OCI-LY7 (cell line): ENCODE results near the gene GLYATL1B. TPM values are rescaled to one million over a fixed set of nuclear protein-coding genes. Genes with fewer than 3 reads are reported as not detected.
A peak's percentile ranks its signal among the peaks of the same experiment; 100 is the strongest.
"Not testable (repeated sequence)": the region's sequence is repeated elsewhere in the genome, so short reads cannot be mapped to it uniquely, and the experiment has no call there.

Experiments
- BruUV-seq: library from RNA; stranded (reverse); fragments of 400-500 nt; replicated peaks from 2 replicates; lab custom pipeline; 2021; lab: Mats Ljungman, UMichigan
- CTCF ChIA-PET: fragments of 300-600 bp; sonication (Branson Sonifier 250); formaldehyde crosslinking; loops from one replicate; lab custom pipeline; 2022; ENCODE audit warnings: antibody characterized with exemption; ENCODE audit not compliant: unreplicated experiment; lab: Charles Lee
- POLR2A ChIA-PET: fragments of 300-600 bp; sonication (Branson Sonifier 250); formaldehyde crosslinking; loops from one replicate; lab custom pipeline; 2022; ENCODE audit warnings: antibody characterized with exemption; lab: Charles Lee
- DNase-seq: peaks from one replicate; pipeline ENCODE4 v3.0.0-alpha.2; 2015; ENCODE audit warnings: low spot score
- H2AFZ ChIP-seq: fragments of 200-600 bp; sonication (generic), shearing (Covaris generic); 2 replicates; pipeline ENCODE4 v1.6.1; 2014; ENCODE audit warnings: mild to moderate bottlenecking, antibody characterized with exemption, low read length, moderate library complexity
- H3K27ac ChIP-seq: fragments of 200-600 bp; sonication (generic); 2 replicates; pipeline ENCODE4 v1.5.1; 2014; ENCODE audit warnings: mixed run types, low read depth, mild to moderate bottlenecking, moderate library complexity, low read length, inconsistent platforms; ENCODE audit not compliant: poor library complexity, severe bottlenecking
- H3K36me3 ChIP-seq: fragments of 200-600 bp; sonication (generic); 2 replicates; pipeline ENCODE4 v1.6.1; 2014; ENCODE audit warnings: mild to moderate bottlenecking, antibody characterized with exemption, low read length, moderate library complexity, mixed read lengths; ENCODE audit not compliant: insufficient read depth
- H3K4me1 ChIP-seq: fragments of 200-600 bp; sonication (generic); 2 replicates; pipeline ENCODE4 v1.5.1; 2014; ENCODE audit warnings: mild to moderate bottlenecking, low read length; ENCODE audit not compliant: insufficient read depth, poor library complexity, severe bottlenecking
- H3K4me2 ChIP-seq: fragments of 200-600 bp; sonication (generic); 2 replicates; pipeline ENCODE4 v1.6.1; 2014; ENCODE audit warnings: mild to moderate bottlenecking, low read length
- H3K4me3 ChIP-seq: fragments of 200-600 bp; sonication (generic); 2 replicates; pipeline ENCODE4 v1.5.1; 2014; ENCODE audit warnings: mild to moderate bottlenecking, low read depth, low read length; ENCODE audit not compliant: poor library complexity, severe bottlenecking
- H3K79me2 ChIP-seq: fragments of 200-600 bp; sonication (generic); 2 replicates; pipeline ENCODE4 v1.6.1; 2016; ENCODE audit warnings: low read depth, mild to moderate bottlenecking, low read length, moderate library complexity, mixed read lengths; ENCODE audit not compliant: insufficient read depth
- H3K9me2 ChIP-seq: fragments of 200-600 bp; sonication (generic); 2 replicates; pipeline ENCODE4 v1.6.1; 2016; ENCODE audit warnings: mild to moderate bottlenecking, low read length, mixed read lengths; ENCODE audit not compliant: insufficient read depth
- H3K9me3 ChIP-seq: fragments of 200-600 bp; sonication (generic); 2 replicates; pipeline ENCODE4 v1.6.1; 2014; ENCODE audit warnings: mild to moderate bottlenecking, mixed run types, low read length, mixed read lengths
- H4K20me1 ChIP-seq: fragments of 200-600 bp; sonication (generic); 2 replicates; pipeline ENCODE4 v1.6.1; 2014; ENCODE audit warnings: mild to moderate bottlenecking, antibody characterized with exemption, low read length, moderate library complexity, mixed read lengths; ENCODE audit not compliant: insufficient read depth
- EZH2phosphoT487 ChIP-seq: fragments of 200-600 bp; sonication (generic); IDR thresholded peaks from 2 replicates; pipeline ENCODE4 v1.6.1; 2018; ENCODE audit warnings: low read depth, borderline replicate concordance, mild to moderate bottlenecking, mixed run types, antibody characterized with exemption, low read length, moderate library complexity, mixed read lengths
- intact Hi-C: fragments of 100-400 bp; cut with micrococcal nuclease; formaldehyde crosslinking; loops from one replicate; pipeline ENCODE4 v1.10.0; 2022; ENCODE audit not compliant: unreplicated experiment
- total RNA-seq, 2 experiments: library from RNA; depleted of rRNA in 1 of 2; stranded (reverse); fragments of >200 nt in 1 of 2; shearing (Covaris generic) in 1 of 2; gene quantifications; 2 replicates each; pipeline ENCODE4 v1.2.3, GENCODE V29; 2014 to 2022
- TF ChIP-seq, protein P1 (sequence below): fragments of 200-600 bp; sonication (generic); conservative IDR thresholded peaks from 2 replicates; pipeline ENCODE4 v1.5.1; 2014; ENCODE audit warnings: mild to moderate bottlenecking, antibody characterized with exemption, low read length, moderate library complexity, mixed read lengths

Gene GLYATL1B
- total RNA-seq, 2 experiments from 2014 or later = not detected

DNA sequence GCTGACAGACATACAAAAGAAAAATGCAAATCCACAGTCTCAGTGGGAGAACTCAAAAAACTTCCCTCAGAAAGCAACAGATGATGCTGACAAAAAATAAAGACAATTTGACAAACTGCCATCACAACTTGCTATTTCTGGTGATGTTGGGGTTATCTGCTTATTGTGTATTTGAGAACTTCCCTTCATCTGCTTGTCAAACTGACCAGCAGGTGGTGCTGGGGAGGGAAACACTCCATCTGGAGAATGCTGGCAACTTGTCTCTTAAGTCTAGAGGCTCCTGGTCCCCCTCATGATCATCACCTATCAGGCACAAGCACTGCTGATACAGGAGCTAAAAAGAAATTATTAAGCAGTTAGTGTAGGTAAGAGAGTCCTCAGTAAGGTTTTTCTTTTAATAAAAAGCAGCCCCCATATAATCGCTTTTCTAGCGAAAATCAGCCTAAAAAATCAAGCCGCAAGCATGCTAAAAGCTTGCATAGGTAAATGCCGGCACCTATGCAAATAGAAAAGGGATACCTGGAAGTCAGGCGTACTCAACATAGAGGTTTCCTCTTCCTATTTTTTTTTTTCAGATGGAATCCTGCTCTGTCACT, 11.1 kb downstream of the GLYATL1B start:
- BruUV-seq = no TSS peak
- Histone ChIP-seq H3K36me3 (peaks cover 34% of the 10 kb centered on the region), H3K79me2 (peaks cover 42% of the 10 kb centered on the region; the same call in 1 of the 2 replicates), H2AFZ (peak overlapping the region; percentile 41; the same call in 1 of the 2 replicates), H3K4me3 (peak overlapping the region; percentile 71), H4K20me1 (no peaks in the 10 kb centered on the region), H3K9me2 (no peaks in the 10 kb centered on the region), H3K27ac (peak overlapping the region; percentile 87), H3K4me1 (peaks cover 93% of the 10 kb centered on the region), H3K4me2 (peak overlapping the region; percentile 99), H3K9me3 (no peaks in the 10 kb centered on the region)
- POLR2A ChIA-PET = interaction anchor here (0.8 to 2.9 kb wide), 6 partner anchors 10 to 59 kb away, joined by 3 to 12 read pairs (median 4); partner anchors contain the start of gene FAM111B
- intact Hi-C loops = loop anchor here (1.0 to 10.0 kb wide), 2 partner anchors 39 to 1582 kb away; partner anchors contain the start of gene SLC43A1
- no peak for TF ChIP-seq EZH2phosphoT487
- TF ChIP-seq, protein P1, sequence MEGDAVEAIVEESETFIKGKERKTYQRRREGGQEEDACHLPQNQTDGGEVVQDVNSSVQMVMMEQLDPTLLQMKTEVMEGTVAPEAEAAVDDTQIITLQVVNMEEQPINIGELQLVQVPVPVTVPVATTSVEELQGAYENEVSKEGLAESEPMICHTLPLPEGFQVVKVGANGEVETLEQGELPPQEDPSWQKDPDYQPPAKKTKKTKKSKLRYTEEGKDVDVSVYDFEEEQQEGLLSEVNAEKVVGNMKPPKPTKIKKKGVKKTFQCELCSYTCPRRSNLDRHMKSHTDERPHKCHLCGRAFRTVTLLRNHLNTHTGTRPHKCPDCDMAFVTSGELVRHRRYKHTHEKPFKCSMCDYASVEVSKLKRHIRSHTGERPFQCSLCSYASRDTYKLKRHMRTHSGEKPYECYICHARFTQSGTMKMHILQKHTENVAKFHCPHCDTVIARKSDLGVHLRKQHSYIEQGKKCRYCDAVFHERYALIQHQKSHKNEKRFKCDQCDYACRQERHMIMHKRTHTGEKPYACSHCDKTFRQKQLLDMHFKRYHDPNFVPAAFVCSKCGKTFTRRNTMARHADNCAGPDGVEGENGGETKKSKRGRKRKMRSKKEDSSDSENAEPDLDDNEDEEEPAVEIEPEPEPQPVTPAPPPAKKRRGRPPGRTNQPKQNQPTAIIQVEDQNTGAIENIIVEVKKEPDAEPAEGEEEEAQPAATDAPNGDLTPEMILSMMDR = peak; percentile 83
- peak; percentile 80 for DNase-seq
- CTCF ChIA-PET = interaction anchor here (0.9 to 1.0 kb wide), 3 partner anchors 9 to 516 kb away, joined by 3 read pairs; no protein-coding TSS in a partner anchor

DNA sequence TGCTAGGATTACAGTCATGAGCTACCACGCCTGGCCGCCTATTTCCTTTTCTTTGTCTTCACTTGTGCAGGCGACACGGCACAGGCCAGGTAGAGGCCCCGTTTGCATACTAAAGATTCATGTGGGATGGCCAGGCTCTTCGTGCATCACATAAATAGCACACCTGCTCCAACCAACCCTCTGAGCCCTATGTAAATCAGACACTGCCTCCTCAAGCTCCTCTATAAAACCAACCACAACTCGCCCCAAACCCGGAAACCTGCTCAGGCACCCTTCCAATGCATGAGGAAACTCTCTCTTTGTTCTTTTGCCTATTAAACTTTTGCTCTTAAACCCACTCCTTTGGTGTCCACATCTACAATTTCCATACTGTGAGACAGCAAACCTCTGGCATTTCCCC, 11.8 kb downstream of the GLYATL1B start:
- POLR2A ChIA-PET = interaction anchor here (0.8 to 2.9 kb wide), 6 partner anchors 9 to 58 kb away, joined by 3 to 12 read pairs (median 4); partner anchors contain the start of gene FAM111B
- Histone ChIP-seq H3K36me3 (peaks cover 27% of the 10 kb centered on the region), H3K4me3 (peak overlapping the region; percentile 71), H3K4me2 (peak overlapping the region; percentile 99), H3K4me1 (peaks cover 90% of the 10 kb centered on the region), H3K27ac (peak overlapping the region; percentile 87), H3K79me2 (peaks cover 42% of the 10 kb centered on the region; the same call in 1 of the 2 replicates), H2AFZ (peak overlapping the region; percentile 41; the same call in 1 of the 2 replicates)
- not testable (repeated sequence) for H4K20me1 ChIP-seq, BruUV-seq, H3K9me3 ChIP-seq, H3K9me2 ChIP-seq
- CTCF ChIA-PET = interaction anchor here (0.9 to 1.0 kb wide), 3 partner anchors 8 to 517 kb away, joined by 3 read pairs; no protein-coding TSS in a partner anchor
- intact Hi-C loops = loop anchor here (1.0 to 10.0 kb wide), 3 partner anchors 38 to 1583 kb away; partner anchors contain the start of gene SLC43A1
- peak; percentile 86 for DNase-seq

DNA sequence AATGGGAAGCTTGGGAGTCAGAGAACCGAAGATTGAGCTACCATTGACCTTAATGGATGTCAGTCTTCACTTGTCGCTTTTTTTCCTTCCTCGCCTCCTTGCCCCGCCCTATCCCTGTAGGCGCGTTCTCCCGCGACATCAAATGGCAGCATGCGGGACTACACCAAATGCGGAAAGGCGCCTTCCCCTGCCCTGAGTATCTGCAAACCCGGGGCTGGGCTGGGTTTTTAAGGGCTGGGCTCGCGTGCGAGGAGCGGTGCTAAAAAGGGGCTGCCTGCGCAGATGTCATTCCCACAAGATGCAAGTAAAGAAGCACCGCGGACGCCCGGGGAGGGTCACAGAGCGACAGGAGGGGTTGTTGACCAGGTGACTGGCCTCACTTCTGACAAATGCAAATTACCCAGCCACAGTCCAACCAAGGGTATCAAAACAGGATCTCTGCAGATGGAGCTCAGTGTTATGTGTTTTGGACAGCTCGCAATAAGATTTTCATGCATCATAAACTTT, 16.2 kb downstream of the GLYATL1B start:
- peak overlapping the region; percentile 62; the same call in 1 of the 2 replicates for H2AFZ ChIP-seq

More for the DNA sequence above, 16.2 kb downstream of the GLYATL1B start:
- Histone ChIP-seq H3K9me3 (no peaks in the 10 kb centered on the region), H3K9me2 (no peaks in the 10 kb centered on the region), H4K20me1 (no peaks in the 10 kb centered on the region), H3K4me1 (peaks cover 86% of the 10 kb centered on the region), H3K79me2 (peaks cover 50% of the 10 kb centered on the region; the same call in 1 of the 2 replicates), H3K27ac (peak overlapping the region; percentile 89), H3K4me2 (peak overlapping the region; percentile 99), H3K4me3 (peak overlapping the region; percentile 71), H3K36me3 (no peaks in the 10 kb centered on the region)
- no TSS peak for BruUV-seq
- POLR2A ChIA-PET = interaction anchor here (0.6 to 2.0 kb wide), 5 partner anchors 14 to 567 kb away, joined by 3 to 8 read pairs (median 5); no protein-coding TSS in a partner anchor
- DNase-seq = peak; percentile 94
- intact Hi-C loops = loop anchor here (1.0 to 2.0 kb wide), 3 partner anchors 26 to 49 kb away; no protein-coding TSS in a partner anchor
- CTCF ChIA-PET = no interaction called here
- no peak for TF ChIP-seq EZH2phosphoT487
- TF ChIP-seq, protein P1 = peak; percentile 69
